GM12892 (cell line): ENCODE data around the gene ASCL2.

Experiments used
- POLR2A ChIP-seq: IDR thresholded peaks from 2 replicates; pipeline ENCODE4 v1.6.1; 2011; ENCODE audit warnings: low read depth, low read length, control low read depth
- POLR2AphosphoS5 ChIP-seq: IDR thresholded peaks from 2 replicates; pipeline ENCODE4 v1.6.1; 2011; ENCODE audit warnings: low read depth, low read length, control low read depth
- TAF1 ChIP-seq: IDR thresholded peaks from 2 replicates; pipeline ENCODE4 v1.6.1; 2011; ENCODE audit warnings: low read depth, mild to moderate bottlenecking, control low read depth, low read length, borderline replicate concordance

GRCh38 chr11:2295971-2296912 is 25.9 kb upstream of the ASCL2 start:
- no peak for TF ChIP-seq POLR2A
- TF ChIP-seq POLR2AphosphoS5, result no peak
- TF ChIP-seq TAF1, result no peak
